GM18870 (cell line): ENCODE data around the gene ZG16.

ENCODE experiments used
- ATAC-seq: cut with Tn5 transposase; IDR thresholded peaks from one replicate; pipeline ENCODE4 v1.9.1; 2021; ENCODE audit warnings: moderate library complexity; ENCODE audit not compliant: unreplicated experiment

ZG16 gene

GRCh38 chr16:29807426-29808218 lies 29.6 kb downstream of the ZG16 start:
- ATAC-seq: peak; percentile 27

GRCh38 chr16:29808219-29808900 lies 30.3 kb downstream of the ZG16 start:
- no peak for ATAC-seq

GRCh38 chr16:29809031-29809747 lies 31.1 kb downstream of the ZG16 start:
- no peak for ATAC-seq

- no peak for ATAC-seq
These were observed 32.0 kb downstream of the ZG16 start for GRCh38 chr16:29809850-29810698.

- no peak for ATAC-seq
These were observed 32.7 kb downstream of the ZG16 start for GRCh38 chr16:29810699-29811169.

- no peak for ATAC-seq
These were observed 33.3 kb downstream of the ZG16 start for GRCh38 chr16:29811170-29811895.

GRCh38 chr16:29811896-29812665 lies 34.0 kb downstream of the ZG16 start, which contains the start of gene PRRT2:
Gene PRRT2, plus strand, starts transcription at chr16:29812193. Its CDS starts 862 bp downstream, at chr16:29813055.
- no peak for ATAC-seq

- ATAC-seq: no peak
These were observed 34.9 kb downstream of the ZG16 start for GRCh38 chr16:29812754-29813643.

GRCh38 chr16:29813644-29814562 lies 35.8 kb downstream of the ZG16 start:
- ATAC-seq: no peak

GRCh38 chr16:29814592-29814991 lies 36.5 kb downstream of the ZG16 start:
- ATAC-seq: no peak

GRCh38 chr16:29815032-29815721 lies 37.1 kb downstream of the ZG16 start:
- no peak for ATAC-seq

- ATAC-seq: peak; percentile 57
These were observed 38.0 kb downstream of the ZG16 start, which contains the start of gene PAGR1 for GRCh38 chr16:29815793-29816693. Gene PAGR1, plus strand, starts transcription at chr16:29816152. Its CDS starts 374 bp downstream, at chr16:29816526.

GRCh38 chr16:29816694-29817441 lies 38.8 kb downstream of the ZG16 start:
- no peak for ATAC-seq

- no peak for ATAC-seq
These were observed 40.0 kb downstream of the ZG16 start for GRCh38 chr16:29818082-29818481.

GRCh38 chr16:29819506-29819905 lies 41.5 kb downstream of the ZG16 start:
- no peak for ATAC-seq
